Endothelial cell of umbilical vein (primary cell): ENCODE measurements around the gene SSNA1. TPM values are rescaled to one million over a fixed set of nuclear protein-coding genes. Genes with fewer than 3 reads are reported as not detected.

Source experiments
- BruUV-seq: library from RNA; stranded (reverse); fragments of 400-500 nt; replicated peaks from 2 replicates; lab custom pipeline; 2021; lab: Mats Ljungman, UMichigan
- CTCF ChIA-PET: fragments of 300-600, 350-600 bp; sonication (Branson Sonifier 250); formaldehyde crosslinking; loops from one replicate; lab custom pipeline; 2021; ENCODE audit warnings: antibody characterized with exemption, inconsistent platforms; lab: Charles Lee
- POLR2A ChIA-PET: fragments of 300-600, 350-600 bp; sonication (Branson Sonifier 250); formaldehyde crosslinking; loops from one replicate; lab custom pipeline; 2021; ENCODE audit warnings: antibody characterized with exemption, inconsistent platforms; lab: Charles Lee
- DNase-seq: peaks from one replicate; pipeline ENCODE4 v3.0.0-alpha.2; 2011; ENCODE audit warnings: low read depth, low spot score
- FAIRE-seq: peaks from 2 replicates; lab custom pipeline; 2011; peaks lifted over from hg19 to GRCh38; lab: Jason Lieb, UNC
- H2AFZ ChIP-seq: 2 replicates; pipeline ENCODE4 v1.6.0; 2012; ENCODE audit warnings: low read depth, low read length, control low read depth, inconsistent platforms
- H3K27ac ChIP-seq: 2 replicates; pipeline ENCODE4 v1.5.1; 2011; ENCODE audit warnings: low read depth, mild to moderate bottlenecking, control low read depth, low read length, moderate library complexity; ENCODE audit not compliant: insufficient read depth
- H3K27me3 ChIP-seq, 2 experiments: 2 replicates each; pipeline versions ENCODE4 v1.6.0 to v1.6.1; 2011; ENCODE audit warnings: low read length in 2 of 2, mixed read lengths in 1 of 2; ENCODE audit not compliant: control insufficient read depth in 2 of 2, insufficient read depth in 2 of 2
- H3K36me3 ChIP-seq, 2 experiments: 2 replicates in 1 of 2; 3 replicates in 1 of 2; pipeline ENCODE4 v1.5.1; 2011; ENCODE audit warnings: low read length in 2 of 2, mild to moderate bottlenecking in 1 of 2, moderate library complexity in 1 of 2; ENCODE audit not compliant: control insufficient read depth in 2 of 2, insufficient read depth in 2 of 2; ENCODE audit errors: extremely low read depth in 1 of 2
- H3K4me1 ChIP-seq: 3 replicates; pipeline ENCODE4 v1.5.1; 2011; ENCODE audit warnings: mild to moderate bottlenecking, low read length; ENCODE audit not compliant: control insufficient read depth, insufficient read depth; ENCODE audit errors: extremely low read depth
- H3K4me2 ChIP-seq: 2 replicates; pipeline ENCODE4 v1.6.1; 2011; ENCODE audit warnings: low read length, control low read depth, mixed read lengths; ENCODE audit not compliant: insufficient read depth
- H3K4me3 ChIP-seq, 3 experiments: fragments of 200-600 bp in 1 of 3; sonication (generic), shearing (Covaris generic) in 1 of 3; replicated peaks in 1 of 3; 2 replicates each; pipeline ENCODE4 v1.5.1; 2011 to 2016; ENCODE audit warnings: control low read depth in 3 of 3, low read length in 3 of 3, mild to moderate bottlenecking in 2 of 3, inconsistent platforms in 1 of 3, low read depth in 1 of 3, moderate library complexity in 1 of 3; ENCODE audit not compliant: insufficient read depth in 1 of 3
- H3K79me2 ChIP-seq: 2 replicates; pipeline ENCODE4 v1.6.0; 2012; ENCODE audit warnings: low read length, inconsistent platforms; ENCODE audit not compliant: control insufficient read depth, insufficient read depth
- H3K9ac ChIP-seq: replicated peaks from 2 replicates; pipeline ENCODE3; 2011; ENCODE audit warnings: low read length, control low read depth; ENCODE audit not compliant: insufficient read depth; ENCODE audit errors: extremely low read depth
- H3K9me1 ChIP-seq: replicated peaks from 3 replicates; pipeline ENCODE4 v1.6.0; 2011; ENCODE audit warnings: mild to moderate bottlenecking, low read length; ENCODE audit not compliant: control insufficient read depth, insufficient read depth; ENCODE audit errors: extremely low read depth
- H3K9me3 ChIP-seq: replicated peaks from 2 replicates; pipeline ENCODE4 v1.5.1; 2012; ENCODE audit warnings: low read length, inconsistent platforms; ENCODE audit not compliant: control insufficient read depth, insufficient read depth
- H4K20me1 ChIP-seq: replicated peaks from 2 replicates; pipeline ENCODE3; 2011; ENCODE audit warnings: mild to moderate bottlenecking, low read length; ENCODE audit not compliant: control insufficient read depth, insufficient read depth; ENCODE audit errors: extremely low read depth
- CTCF ChIP-seq, 2 donors: IDR thresholded peaks; 1 replicate in 1 of 2; 2 replicates in 1 of 2; pipeline ENCODE4 v1.5.1; 2011; ENCODE audit warnings: low read length in 2 of 2, mild to moderate bottlenecking in 2 of 2, moderate library complexity in 2 of 2, control low read depth in 1 of 2, inconsistent platforms in 1 of 2, low read depth in 1 of 2; ENCODE audit not compliant: insufficient read depth in 1 of 2; ENCODE audit errors: extremely low read depth in 1 of 2
- EZH2 ChIP-seq: IDR thresholded peaks from 2 replicates; pipeline ENCODE4 v1.6.1; 2012; ENCODE audit warnings: borderline replicate concordance, low read depth, mild to moderate bottlenecking, moderate library complexity, low read length, inconsistent platforms; ENCODE audit not compliant: severe bottlenecking
- FOS ChIP-seq: IDR thresholded peaks from 2 replicates; pipeline ENCODE4 v1.6.1; 2011; ENCODE audit warnings: mild to moderate bottlenecking, low read length, moderate library complexity, borderline replicate concordance; ENCODE audit not compliant: insufficient read depth
- GATA2 ChIP-seq: IDR thresholded peaks from 2 replicates; pipeline ENCODE4 v1.7.0; 2011; ENCODE audit warnings: low read depth, mild to moderate bottlenecking, moderate library complexity, mixed read lengths, low read length; ENCODE audit not compliant: insufficient read length, insufficient read depth
- JUN ChIP-seq: IDR thresholded peaks from 2 replicates; pipeline ENCODE4 v1.6.1; 2011; ENCODE audit warnings: borderline replicate concordance, low read depth; ENCODE audit not compliant: insufficient read length, insufficient read depth
- MAX ChIP-seq: IDR thresholded peaks from 2 replicates; pipeline ENCODE4 v1.6.1; 2011; ENCODE audit not compliant: insufficient read depth, insufficient read length
- MYC ChIP-seq: IDR thresholded peaks from one replicate; pipeline ENCODE4 v1.6.1; 2011; ENCODE audit warnings: mild to moderate bottlenecking, low read depth, low read length
- POLR2A ChIP-seq: IDR thresholded peaks from 2 replicates; pipeline ENCODE4 v1.6.1; 2012; ENCODE audit warnings: low read depth, mild to moderate bottlenecking, control low read depth, low read length
- POLR2AphosphoS5 ChIP-seq: IDR thresholded peaks from 2 replicates; pipeline ENCODE4 v1.6.1; 2012; ENCODE audit warnings: low read depth, mild to moderate bottlenecking, control low read depth, low read length, moderate library complexity; ENCODE audit not compliant: insufficient read depth
- dilution Hi-C: fragments of 300-500 bp; cut with MboI; formaldehyde crosslinking; loops from one replicate; pipeline ENCODE4 v1.15.0; 2019; ENCODE audit warnings: low sequenced_read_pairs; ENCODE audit not compliant: extremely low pct_ligation_motif_present
- intact Hi-C: fragments of 100-400 bp; cut with micrococcal nuclease; formaldehyde crosslinking; loops from one replicate; pipeline ENCODE4 v1.10.0; 2022
- polyA plus RNA-seq, 4 experiments: library from polyadenylated mRNA; depleted of rRNA in 3 of 4; stranded (reverse) in 3 of 4; unstranded in 1 of 4; fragments of >200 nt; gene quantifications; 2 replicates each; pipeline versions ENCODE4 v1.2.1 to v1.2.3, GENCODE V29; 2011 to 2012; ENCODE audit warnings: missing spikeins in 1 of 4
- total RNA-seq: library from RNA; stranded (reverse); gene quantifications from 2 replicates; pipeline ENCODE4 v1.2.3, GENCODE V29; 2021

Gene SSNA1
- total and polyA plus RNA-seq, 2 donors (not counting 3 experiments of a cell fraction or from before 2014, with no cell fraction given) = 89.0 to 146 TPM

DNA sequence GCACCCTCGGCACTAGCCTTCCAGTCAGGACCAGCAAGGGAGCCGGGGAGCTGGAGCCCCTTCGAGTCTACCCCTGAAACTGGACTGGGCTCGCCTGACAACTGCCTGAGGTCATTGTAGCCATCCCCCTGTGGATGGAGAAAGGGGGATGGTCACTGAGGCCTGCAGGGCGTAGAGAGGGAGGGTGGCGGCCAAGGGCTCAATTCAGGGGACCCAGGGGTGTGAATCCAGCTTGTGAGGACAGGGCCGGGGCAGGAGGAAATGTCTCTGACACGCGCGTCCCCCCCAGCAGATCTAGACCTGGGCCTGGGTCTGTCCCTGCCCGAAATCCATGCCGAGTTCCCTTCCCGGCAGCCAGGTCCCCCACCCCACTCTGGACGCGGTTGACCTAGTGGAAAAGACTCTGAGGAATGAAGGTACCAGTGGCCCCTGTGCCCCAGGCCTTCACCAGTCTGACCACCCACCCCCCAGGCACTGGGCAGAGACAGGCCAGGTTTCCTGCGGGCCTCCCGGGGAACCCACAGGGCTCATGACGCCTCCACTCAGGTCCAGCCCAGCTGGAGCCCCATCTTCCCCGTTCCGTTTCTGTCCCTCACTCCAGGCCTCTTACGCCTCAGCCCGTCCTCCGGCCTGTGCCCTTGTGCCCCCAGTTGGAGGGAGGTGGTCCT, 43.0 kb downstream of the SSNA1 start:
- H3K9ac ChIP-seq = no peak overlapping the region
- POLR2A ChIA-PET = no interaction called here
- H3K9me1 ChIP-seq = no peaks in the 10 kb centered on the region
- H3K4me3 ChIP-seq = no peak overlapping the region
- no peak overlapping the region for H3K27ac ChIP-seq
- H3K9me3 ChIP-seq = no peaks in the 10 kb centered on the region
- H4K20me1 ChIP-seq = no peaks in the 10 kb centered on the region
- TF ChIP-seq MAX (no peak), FOS (no peak), MYC (no peak), JUN (no peak), GATA2 (no peak), POLR2AphosphoS5 (no peak), POLR2A (no peak), CTCF (IDR thresholded peaks at IDR 0.05; ENCODE audit: extremely low read depth in 1 of 2, insufficient read depth in 1 of 2, low read depth in 1 of 2, low read length in 2 of 2) (no peak), EZH2 (no peak)
- no peaks in the 10 kb centered on the region for H3K4me1 ChIP-seq
- H3K4me2 ChIP-seq = no peak overlapping the region
- H2AFZ ChIP-seq = no peak overlapping the region
- no TSS peak for BruUV-seq
- CTCF ChIA-PET = interaction anchor here (0.6 kb wide), 1 partner anchor 85 kb away, joined by 3 read pairs; no protein-coding TSS in a partner anchor
- FAIRE-seq (no peak), DNase-seq (no peak)
- intact Hi-C loops (no loop called here), dilution Hi-C loops (no loop called here)
- no peaks in the 10 kb centered on the region for H3K36me3 ChIP-seq
- H3K79me2 ChIP-seq = no peaks in the 10 kb centered on the region
- no peaks in the 10 kb centered on the region for H3K27me3 ChIP-seq
